ENCODE results near the gene COL24A1. TPM values are rescaled to one million over a fixed set of nuclear protein-coding genes. Genes with fewer than 3 reads are reported as not detected.
A peak's percentile ranks its signal among the peaks of the same experiment; 100 is the strongest.

The COL24A1 gene
- total RNA-seq, 1 experiment from 2014 or later: 0.07 TPM

DNA sequence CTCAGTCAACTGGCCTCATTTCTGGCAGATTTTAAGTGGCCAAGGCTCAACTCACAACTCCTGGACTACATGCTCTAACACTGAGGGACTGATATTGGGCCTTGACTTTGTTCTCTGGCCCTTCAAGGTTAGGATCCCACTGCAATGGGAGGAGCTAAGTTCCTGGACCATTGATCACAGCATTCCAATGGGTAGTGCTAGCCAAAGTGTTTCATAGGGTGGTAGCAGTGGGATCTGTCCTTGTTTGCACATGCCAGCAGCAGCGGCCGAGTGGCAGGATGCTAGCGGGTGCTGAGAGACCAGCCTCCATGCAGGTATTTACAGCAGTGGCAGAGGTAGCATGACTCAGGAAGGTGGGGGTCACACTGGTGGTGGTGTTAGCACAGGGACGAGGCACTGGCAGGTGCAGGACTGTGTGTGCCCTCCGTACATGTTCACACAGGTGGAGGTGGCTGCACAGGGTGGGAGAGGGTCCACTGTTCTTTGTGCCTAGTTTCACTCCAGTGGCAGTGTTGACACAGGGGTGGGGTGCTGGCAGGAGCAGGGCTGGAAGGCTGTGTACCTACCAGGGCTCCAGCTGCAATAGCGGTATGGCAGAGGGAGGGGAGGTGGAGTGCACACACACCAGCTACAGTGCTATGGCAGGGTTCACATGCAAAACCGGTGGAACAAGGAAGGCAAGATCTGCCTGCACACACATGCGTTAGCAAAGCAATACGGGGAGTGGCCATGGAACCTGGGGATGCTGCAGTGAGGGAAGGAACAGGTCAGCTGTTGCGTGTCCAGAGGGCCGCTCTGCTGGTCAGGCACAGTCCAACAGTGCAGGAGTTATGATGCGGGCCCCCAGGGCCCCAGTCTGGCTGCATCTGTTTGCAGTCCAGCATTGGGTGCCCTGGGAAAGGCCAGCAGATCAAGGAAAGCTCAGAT, 51.7 kb downstream of the COL24A1 start:
- ChIA-PET POLR2A (ENCODE audit: unreplicated experiment) (no interaction called here), CTCF (no interaction called here)
- Histone ChIP-seq H3K79me2 (ENCODE audit: low read length) (no peaks in the 10 kb centered on the region), H3K36me3 (ENCODE audit: low read depth, low read length) (no peaks in the 10 kb centered on the region), H3K9me2 (replicated peaks; ENCODE audit: low read length) (no peaks in the 10 kb centered on the region), H3K4me3 (ENCODE audit: low read length) (no peak overlapping the region), H3F3A (ENCODE audit: low read length, unreplicated experiment) (no peaks in the 10 kb centered on the region), H4K20me1 (ENCODE audit: low read length) (no peaks in the 10 kb centered on the region), H3K9ac (ENCODE audit: low read length) (no peak overlapping the region), H3K27me3 (ENCODE audit: low read length) (peaks cover 10% of the 10 kb centered on the region; the same call in 1 of the 2 replicates), H2AFZ (ENCODE audit: low read length) (no peak overlapping the region), H3K4me1 (ENCODE audit: insufficient read depth, low read length) (peaks cover 8% of the 10 kb centered on the region; the same call in 1 of the 2 replicates), H3K4me2 (ENCODE audit: low read length) (no peak overlapping the region), H3K27ac (ENCODE audit: low read length) (no peak overlapping the region), H3K9me3 (ENCODE audit: low read length) (no peaks in the 10 kb centered on the region)
- peak; percentile 45; the same call in 1 of the 2 replicates for ATAC-seq
- peak; percentile 69 for DNase-seq
- intact Hi-C loops (cut with micrococcal nuclease): no loop called here
- no TSS peak for BruUV-seq (replicated peaks)
- TF ChIP-seq CTCF (conservative IDR thresholded peaks at IDR 0.05; ENCODE audit: low read depth, low read length): no peak
- TF ChIP-seq EZH2 (IDR thresholded peaks at IDR 0.05; ENCODE audit: low read length, unreplicated experiment): no peak

DNA sequence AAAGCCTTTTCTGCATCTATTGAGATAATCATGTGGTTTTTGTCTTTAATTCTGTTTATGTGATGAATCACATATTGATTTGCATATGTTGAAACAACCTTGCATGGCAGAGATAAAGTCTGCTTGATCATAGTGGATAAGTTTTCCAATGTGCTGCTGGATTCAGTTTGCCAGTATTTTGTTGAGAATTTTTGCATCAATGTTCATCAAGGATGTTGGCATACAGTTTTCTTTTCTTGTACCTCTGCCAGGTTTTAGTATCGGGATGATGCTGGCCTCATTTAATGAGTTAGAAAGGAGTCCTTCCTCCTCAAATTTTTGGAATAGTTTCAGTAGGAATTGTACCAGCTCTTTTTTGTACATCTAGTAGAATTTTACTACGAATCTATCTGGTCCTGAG, 55.0 kb downstream of the COL24A1 start:
- CTCF ChIA-PET: no interaction called here
- TF ChIP-seq CTCF (conservative IDR thresholded peaks at IDR 0.05; ENCODE audit: low read depth, low read length): no peak
- TF ChIP-seq EZH2phosphoT487 (IDR thresholded peaks at IDR 0.05; ENCODE audit: borderline replicate concordance, low read length): no peak
- no peak for TF ChIP-seq EZH2 (IDR thresholded peaks at IDR 0.05; ENCODE audit: low read length, unreplicated experiment)
- POLR2A ChIA-PET (ENCODE audit: unreplicated experiment): no interaction called here

GRCh38 chr1:86100401-86100800, 56.2 kb downstream of the COL24A1 start:
- H3K9me2 ChIP-seq (replicated peaks; ENCODE audit: low read length): no peaks in the 10 kb centered on the region
- ChIA-PET CTCF (no interaction called here), POLR2A (ENCODE audit: unreplicated experiment) (no interaction called here)
- H2AFZ ChIP-seq (ENCODE audit: low read length): no peak overlapping the region
- no peak for ATAC-seq
- no peak overlapping the region for H3K9ac ChIP-seq (ENCODE audit: low read length)
- H3K79me2 ChIP-seq (ENCODE audit: low read length): no peaks in the 10 kb centered on the region
- H3K27ac ChIP-seq (ENCODE audit: low read length): no peak overlapping the region
- TF ChIP-seq EZH2phosphoT487 (IDR thresholded peaks at IDR 0.05; ENCODE audit: borderline replicate concordance, low read length) (no peak), EZH2 (IDR thresholded peaks at IDR 0.05; ENCODE audit: low read length, unreplicated experiment) (no peak), CTCF (conservative IDR thresholded peaks at IDR 0.05; ENCODE audit: low read depth, low read length) (no peak)
- peaks cover 7% of the 10 kb centered on the region; the same call in 1 of the 2 replicates for H3K4me1 ChIP-seq (ENCODE audit: insufficient read depth, low read length)
- no peak overlapping the region for H3K4me3 ChIP-seq (ENCODE audit: low read length)
- H3K9me3 ChIP-seq (ENCODE audit: low read length): no peaks in the 10 kb centered on the region
- no peak for DNase-seq
- no peak overlapping the region for H3K4me2 ChIP-seq (ENCODE audit: low read length)
- no TSS peak for BruUV-seq (replicated peaks)
- H4K20me1 ChIP-seq (ENCODE audit: low read length): no peaks in the 10 kb centered on the region
- no peaks in the 10 kb centered on the region for H3K36me3 ChIP-seq (ENCODE audit: low read depth, low read length)
- H3F3A ChIP-seq (ENCODE audit: low read length, unreplicated experiment): no peaks in the 10 kb centered on the region
- peaks cover 19% of the 10 kb centered on the region; the same call in 1 of the 2 replicates for H3K27me3 ChIP-seq (ENCODE audit: low read length)
- intact Hi-C loops (cut with micrococcal nuclease): no loop called here

More for the DNA sequence above, 55.0 kb downstream of the COL24A1 start:
- Histone ChIP-seq H3K27me3 (ENCODE audit: low read length) (peaks cover 14% of the 10 kb centered on the region; the same call in 1 of the 2 replicates), H4K20me1 (ENCODE audit: low read length) (no peaks in the 10 kb centered on the region), H3F3A (ENCODE audit: low read length, unreplicated experiment) (no peaks in the 10 kb centered on the region), H3K4me1 (ENCODE audit: insufficient read depth, low read length) (peaks cover 8% of the 10 kb centered on the region; the same call in 1 of the 2 replicates), H3K9me3 (ENCODE audit: low read length) (no peaks in the 10 kb centered on the region), H3K4me2 (ENCODE audit: low read length) (no peak overlapping the region), H2AFZ (ENCODE audit: low read length) (no peak overlapping the region), H3K36me3 (ENCODE audit: low read depth, low read length) (no peaks in the 10 kb centered on the region), H3K9ac (ENCODE audit: low read length) (no peak overlapping the region), H3K79me2 (ENCODE audit: low read length) (no peaks in the 10 kb centered on the region), H3K27ac (ENCODE audit: low read length) (no peak overlapping the region), H3K4me3 (ENCODE audit: low read length) (no peak overlapping the region), H3K9me2 (replicated peaks; ENCODE audit: low read length) (no peaks in the 10 kb centered on the region)
- no peak for ATAC-seq
- intact Hi-C loops (cut with micrococcal nuclease): no loop called here
- DNase-seq: no peak
- BruUV-seq (replicated peaks): no TSS peak
